Panc1 (cell line): Measurements from ENCODE around the gene FAF1. TPM values are rescaled to one million over a fixed set of nuclear protein-coding genes. Genes with fewer than 3 reads are reported as not detected.
"Not testable (repeated sequence)": the region's sequence is repeated elsewhere in the genome, so short reads cannot be mapped to it uniquely, and the experiment has no call there.

ENCODE experiments used
- ATAC-seq: fragments of 200-7000 bp; cut with Tn5 transposase; 2 replicates; pipeline ENCODE4 v1.9.1; 2020; ENCODE audit warnings: mild to moderate bottlenecking, moderate library complexity
- BruUV-seq: library from RNA; stranded (reverse); fragments of 400-500 nt; replicated peaks from 2 replicates; lab custom pipeline; 2021; lab: Mats Ljungman, UMichigan
- CTCF ChIA-PET: fragments of 300-600 bp; sonication (Branson Sonifier 250); formaldehyde crosslinking; loops from one replicate; lab custom pipeline; 2022; ENCODE audit warnings: antibody characterized with exemption; lab: Charles Lee
- POLR2A ChIA-PET: fragments of 300-600 bp; sonication (Branson Sonifier 250); formaldehyde crosslinking; loops from one replicate; lab custom pipeline; 2022; ENCODE audit warnings: antibody characterized with exemption; lab: Charles Lee
- DNase-seq: peaks from one replicate; pipeline ENCODE4 v3.0.0-alpha.2; 2010; ENCODE audit warnings: low read depth, low spot score
- H3K27ac ChIP-seq: 2 replicates; pipeline ENCODE4 v1.5.1; 2011; ENCODE audit warnings: mild to moderate bottlenecking, low read length, inconsistent platforms
- H3K27me3 ChIP-seq: fragments of 200-500 bp; sonication (Bioruptor generic); 2 replicates; pipeline ENCODE4 v1.6.0; 2014; ENCODE audit warnings: low read length, inconsistent platforms; ENCODE audit not compliant: control insufficient read depth, insufficient read depth
- H3K36me3 ChIP-seq: fragments of 200-500 bp; sonication (Bioruptor generic); 2 replicates; pipeline ENCODE4 v1.5.1; 2014; ENCODE audit warnings: inconsistent platforms, mild to moderate bottlenecking, low read length, moderate library complexity; ENCODE audit not compliant: control insufficient read depth, insufficient read depth
- H3K4me1 ChIP-seq: 2 replicates; pipeline ENCODE4 v1.5.1; 2011; ENCODE audit warnings: inconsistent platforms, mild to moderate bottlenecking, low read length, moderate library complexity; ENCODE audit not compliant: control insufficient read depth, insufficient read depth
- H3K4me3 ChIP-seq, 2 experiments: 2 replicates each; pipeline ENCODE4 v1.5.1; 2011 to 2012; ENCODE audit warnings: low read depth in 2 of 2, low read length in 2 of 2, mild to moderate bottlenecking in 2 of 2, inconsistent platforms in 1 of 2, moderate library complexity in 1 of 2
- H3K9me3 ChIP-seq: fragments of 200-500 bp; sonication (Bioruptor generic); 2 replicates; pipeline ENCODE4 v1.5.1; 2014; ENCODE audit warnings: low read depth, mild to moderate bottlenecking, inconsistent platforms, low read length, moderate library complexity; ENCODE audit not compliant: control insufficient read depth, insufficient read depth
- CTCF ChIP-seq: fragments of 450-650 bp; IDR thresholded peaks from 2 replicates; pipeline ENCODE4 v1.5.1; 2017; ENCODE audit warnings: mild to moderate bottlenecking
- POLR2AphosphoS5 ChIP-seq: IDR thresholded peaks from 2 replicates; pipeline ENCODE4 v1.6.1; 2012; ENCODE audit warnings: mild to moderate bottlenecking, low read depth, low read length, moderate library complexity
- REST ChIP-seq, 2 experiments: IDR thresholded peaks; 2 replicates each; pipeline ENCODE4 v1.6.1; 2011 to 2012; ENCODE audit warnings: low read depth in 2 of 2, control low read depth in 1 of 2, low read length in 1 of 2, mild to moderate bottlenecking in 1 of 2, moderate library complexity in 1 of 2; ENCODE audit not compliant: insufficient read depth in 1 of 2
- SIN3A ChIP-seq: IDR thresholded peaks from 2 replicates; pipeline ENCODE4 v1.6.1; 2012; ENCODE audit warnings: low read depth, mild to moderate bottlenecking, low read length, moderate library complexity, borderline replicate concordance; ENCODE audit not compliant: insufficient read depth
- TCF7L2 ChIP-seq: IDR thresholded peaks from 2 replicates; pipeline ENCODE4 v1.6.1; 2011; ENCODE audit warnings: mild to moderate bottlenecking, low read depth, low read length, inconsistent platforms
- in situ Hi-C: cut with HindIII; loops from 2 replicates; pipeline ENCODE4 v1.10.0; 2016; ENCODE audit warnings: low sequenced_read_pairs, low pct_unique_long_range_greater_than_20kb
- intact Hi-C: fragments of 100-400 bp; cut with micrococcal nuclease; formaldehyde crosslinking; loops from one replicate; pipeline ENCODE4 v1.10.0; 2022; ENCODE audit not compliant: unreplicated experiment
- total RNA-seq: library from RNA; stranded (reverse); gene quantifications from one replicate; pipeline ENCODE4 v1.2.1, GENCODE V29; 2021; ENCODE audit not compliant: unreplicated experiment

The FAF1 gene
- total RNA-seq, 1 experiment from 2014 or later = 101 TPM

GRCh38 chr1:50829014-50829958 is 130.8 kb downstream of the FAF1 start:
- POLR2A ChIA-PET = interaction anchor here (0.6 kb wide), 1 partner anchor 9 kb away, joined by 5 read pairs; no protein-coding TSS in a partner anchor
- Histone ChIP-seq H3K27ac (no peak overlapping the region), H3K27me3 (no peaks in the 10 kb centered on the region), H3K4me3 (no peak overlapping the region), H3K4me1 (no peaks in the 10 kb centered on the region), H3K9me3 (peaks cover 9% of the 10 kb centered on the region; the same call in 1 of the 2 replicates), H3K36me3 (no peaks in the 10 kb centered on the region)
- intact Hi-C loops = no loop called here
- ATAC-seq = no peak
- TF ChIP-seq POLR2AphosphoS5 (no peak), TCF7L2 (no peak), SIN3A (no peak), CTCF (no peak), REST (IDR thresholded peaks at IDR 0.05; ENCODE audit: insufficient read depth in 1 of 2, low read depth in 2 of 2, low read length in 1 of 2) (no peak)
- in situ Hi-C loops = no loop called here
- no TSS peak for BruUV-seq
- CTCF ChIA-PET = no interaction called here
- DNase-seq = no peak

- Histone ChIP-seq H3K9me3 (peaks cover 5% of the 10 kb centered on the region; the same call in 1 of the 2 replicates), H3K27ac (no peak overlapping the region), H3K27me3 (no peaks in the 10 kb centered on the region), H3K36me3 (no peaks in the 10 kb centered on the region), H3K4me3 (no peak overlapping the region), H3K4me1 (no peaks in the 10 kb centered on the region)
- POLR2A ChIA-PET = no interaction called here
- TF ChIP-seq TCF7L2 (no peak), CTCF (no peak), SIN3A (no peak), POLR2AphosphoS5 (no peak), REST (IDR thresholded peaks at IDR 0.05; ENCODE audit: insufficient read depth in 1 of 2, low read depth in 2 of 2, low read length in 1 of 2) (no peak)
- CTCF ChIA-PET = no interaction called here
- intact Hi-C loops = no loop called here
- no peak for ATAC-seq
- DNase-seq = no peak
- BruUV-seq = no TSS peak
- in situ Hi-C loops = no loop called here
These were observed 132.5 kb downstream of the FAF1 start for GRCh38 chr1:50827546-50827945.

- H3K36me3 ChIP-seq, DNase-seq, H3K4me3 ChIP-seq, BruUV-seq, H3K4me1 ChIP-seq, in situ Hi-C loops, ATAC-seq, POLR2A ChIA-PET, H3K9me3 ChIP-seq, H3K27me3 ChIP-seq, H3K27ac ChIP-seq, CTCF ChIA-PET, intact Hi-C loops: not testable (repeated sequence)
These were observed 133.3 kb downstream of the FAF1 start for GRCh38 chr1:50826792-50827191.
